SK-N-SH treated with all-trans-retinoic acid at 6 μM for 48 hours (cell line): ENCODE data around the gene NEDD4.

Experiments used
- ESRRG ChIP-seq: fragments of 250-450 bp; sonication (Bioruptor Pico); IDR thresholded peaks from 2 replicates; pipeline ENCODE4 v1.6.1; 2021; ENCODE audit warnings: mild to moderate bottlenecking
- GLIS3 ChIP-seq: fragments of 250-450 bp; sonication (Bioruptor Pico); IDR thresholded peaks from 2 replicates; pipeline ENCODE4 v1.5.0; 2020; ENCODE audit warnings: mild to moderate bottlenecking, moderate library complexity
- OSR1 ChIP-seq: fragments of 250-450 bp; sonication (Bioruptor Pico); IDR thresholded peaks from 2 replicates; pipeline ENCODE4 v1.8.0; 2022; ENCODE audit warnings: moderate library complexity, mild to moderate bottlenecking, inconsistent platforms
- RARB ChIP-seq: fragments of 250-450 bp; sonication (Bioruptor Pico); IDR thresholded peaks from 2 replicates; pipeline ENCODE4 v1.8.0; 2021; ENCODE audit warnings: mild to moderate bottlenecking, moderate library complexity
- ZFP3 ChIP-seq: fragments of 250-450 bp; sonication (Bioruptor Pico); IDR thresholded peaks from 2 replicates; pipeline ENCODE4 v1.5.0; 2020; ENCODE audit warnings: mild to moderate bottlenecking, moderate library complexity
- ZNF70 ChIP-seq: fragments of 450-650 bp; formaldehyde crosslinking; IDR thresholded peaks from 2 replicates; pipeline ENCODE4 v1.5.0; 2020; ENCODE audit warnings: mild to moderate bottlenecking, moderate library complexity
- ZNF8 ChIP-seq: fragments of 450-650 bp; formaldehyde crosslinking; IDR thresholded peaks from 2 replicates; pipeline ENCODE4 v1.5.0; 2020; ENCODE audit warnings: mild to moderate bottlenecking, moderate library complexity
- TF ChIP-seq, protein P1 (sequence below): fragments of 250-450 bp; sonication (Bioruptor Pico); IDR thresholded peaks from 2 replicates; pipeline ENCODE4 v1.5.0; 2020; ENCODE audit warnings: mild to moderate bottlenecking, moderate library complexity
- TF ChIP-seq, protein P2 (sequence below): fragments of 250-450 bp; sonication (Bioruptor Pico); IDR thresholded peaks from 2 replicates; pipeline ENCODE4 v1.8.0; 2021; ENCODE audit warnings: low read depth, mild to moderate bottlenecking, moderate library complexity, borderline replicate concordance
- TF ChIP-seq, protein P3 (sequence below): fragments of 250-450 bp; sonication (Bioruptor Pico); IDR thresholded peaks from 2 replicates; pipeline ENCODE4 v1.8.0; 2020; ENCODE audit warnings: mild to moderate bottlenecking, moderate library complexity, borderline replicate concordance

DNA sequence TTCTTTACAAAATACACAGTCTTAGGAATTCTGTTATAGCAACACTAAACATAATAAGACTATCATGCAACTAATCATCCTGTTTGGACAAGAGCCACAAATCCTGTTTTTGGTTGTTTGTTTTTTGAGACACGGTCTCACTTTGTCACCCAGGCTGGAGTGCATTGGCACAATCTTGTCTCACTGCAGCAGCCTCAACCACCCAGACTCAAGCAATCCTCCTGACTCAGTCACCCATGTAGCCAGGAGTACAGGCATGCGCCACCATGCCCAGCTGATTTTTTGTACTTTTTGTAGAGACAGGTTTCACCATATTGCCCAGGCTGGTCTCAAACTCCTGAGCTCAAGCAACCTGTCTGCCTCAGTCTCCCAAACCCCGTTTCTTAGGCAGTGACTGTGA lies 28.3 kb downstream of the NEDD4 start:
- TF ChIP-seq ZNF8 (CRISPR knock-in tag) (no peak), GLIS3 (CRISPR knock-in tag) (no peak), ZNF70 (no peak), RARB (no peak), ZFP3 (CRISPR knock-in tag) (no peak), OSR1 (CRISPR knock-in tag) (no peak), ESRRG (CRISPR knock-in tag) (no peak)
- TF ChIP-seq, protein P1, sequence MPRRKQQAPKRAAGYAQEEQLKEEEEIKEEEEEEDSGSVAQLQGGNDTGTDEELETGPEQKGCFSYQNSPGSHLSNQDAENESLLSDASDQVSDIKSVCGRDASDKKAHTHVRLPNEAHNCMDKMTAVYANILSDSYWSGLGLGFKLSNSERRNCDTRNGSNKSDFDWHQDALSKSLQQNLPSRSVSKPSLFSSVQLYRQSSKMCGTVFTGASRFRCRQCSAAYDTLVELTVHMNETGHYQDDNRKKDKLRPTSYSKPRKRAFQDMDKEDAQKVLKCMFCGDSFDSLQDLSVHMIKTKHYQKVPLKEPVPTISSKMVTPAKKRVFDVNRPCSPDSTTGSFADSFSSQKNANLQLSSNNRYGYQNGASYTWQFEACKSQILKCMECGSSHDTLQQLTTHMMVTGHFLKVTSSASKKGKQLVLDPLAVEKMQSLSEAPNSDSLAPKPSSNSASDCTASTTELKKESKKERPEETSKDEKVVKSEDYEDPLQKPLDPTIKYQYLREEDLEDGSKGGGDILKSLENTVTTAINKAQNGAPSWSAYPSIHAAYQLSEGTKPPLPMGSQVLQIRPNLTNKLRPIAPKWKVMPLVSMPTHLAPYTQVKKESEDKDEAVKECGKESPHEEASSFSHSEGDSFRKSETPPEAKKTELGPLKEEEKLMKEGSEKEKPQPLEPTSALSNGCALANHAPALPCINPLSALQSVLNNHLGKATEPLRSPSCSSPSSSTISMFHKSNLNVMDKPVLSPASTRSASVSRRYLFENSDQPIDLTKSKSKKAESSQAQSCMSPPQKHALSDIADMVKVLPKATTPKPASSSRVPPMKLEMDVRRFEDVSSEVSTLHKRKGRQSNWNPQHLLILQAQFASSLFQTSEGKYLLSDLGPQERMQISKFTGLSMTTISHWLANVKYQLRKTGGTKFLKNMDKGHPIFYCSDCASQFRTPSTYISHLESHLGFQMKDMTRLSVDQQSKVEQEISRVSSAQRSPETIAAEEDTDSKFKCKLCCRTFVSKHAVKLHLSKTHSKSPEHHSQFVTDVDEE (CRISPR knock-in tag) = no peak
- TF ChIP-seq, protein P2, sequence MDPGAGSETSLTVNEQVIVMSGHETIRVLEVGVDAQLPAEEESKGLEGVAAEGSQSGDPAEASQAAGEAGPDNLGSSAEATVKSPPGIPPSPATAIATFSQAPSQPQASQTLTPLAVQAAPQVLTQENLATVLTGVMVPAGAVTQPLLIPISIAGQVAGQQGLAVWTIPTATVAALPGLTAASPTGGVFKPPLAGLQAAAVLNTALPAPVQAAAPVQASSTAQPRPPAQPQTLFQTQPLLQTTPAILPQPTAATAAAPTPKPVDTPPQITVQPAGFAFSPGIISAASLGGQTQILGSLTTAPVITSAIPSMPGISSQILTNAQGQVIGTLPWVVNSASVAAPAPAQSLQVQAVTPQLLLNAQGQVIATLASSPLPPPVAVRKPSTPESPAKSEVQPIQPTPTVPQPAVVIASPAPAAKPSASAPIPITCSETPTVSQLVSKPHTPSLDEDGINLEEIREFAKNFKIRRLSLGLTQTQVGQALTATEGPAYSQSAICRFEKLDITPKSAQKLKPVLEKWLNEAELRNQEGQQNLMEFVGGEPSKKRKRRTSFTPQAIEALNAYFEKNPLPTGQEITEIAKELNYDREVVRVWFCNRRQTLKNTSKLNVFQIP = no peak
- TF ChIP-seq, protein P3, sequence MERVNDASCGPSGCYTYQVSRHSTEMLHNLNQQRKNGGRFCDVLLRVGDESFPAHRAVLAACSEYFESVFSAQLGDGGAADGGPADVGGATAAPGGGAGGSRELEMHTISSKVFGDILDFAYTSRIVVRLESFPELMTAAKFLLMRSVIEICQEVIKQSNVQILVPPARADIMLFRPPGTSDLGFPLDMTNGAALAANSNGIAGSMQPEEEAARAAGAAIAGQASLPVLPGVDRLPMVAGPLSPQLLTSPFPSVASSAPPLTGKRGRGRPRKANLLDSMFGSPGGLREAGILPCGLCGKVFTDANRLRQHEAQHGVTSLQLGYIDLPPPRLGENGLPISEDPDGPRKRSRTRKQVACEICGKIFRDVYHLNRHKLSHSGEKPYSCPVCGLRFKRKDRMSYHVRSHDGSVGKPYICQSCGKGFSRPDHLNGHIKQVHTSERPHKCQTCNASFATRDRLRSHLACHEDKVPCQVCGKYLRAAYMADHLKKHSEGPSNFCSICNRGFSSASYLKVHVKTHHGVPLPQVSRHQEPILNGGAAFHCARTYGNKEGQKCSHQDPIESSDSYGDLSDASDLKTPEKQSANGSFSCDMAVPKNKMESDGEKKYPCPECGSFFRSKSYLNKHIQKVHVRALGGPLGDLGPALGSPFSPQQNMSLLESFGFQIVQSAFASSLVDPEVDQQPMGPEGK = no peak
